Liver (tissue), 3 donors: ENCODE data around the gene FASTK.

ENCODE experiments used
- CTCF ChIP-seq: fragments of 150-350 bp; IDR thresholded peaks from 2 replicates; pipeline ENCODE4 v1.5.1; 2017; ENCODE audit warnings: improper control_type of control experiment, low read depth, low read length; ENCODE audit not compliant: missing input control
- EGR1 ChIP-seq, 2 donors: IDR thresholded peaks; 2 replicates each; pipeline ENCODE4 v1.6.1; 2016 to 2018; ENCODE audit warnings: antibody characterized with exemption in 2 of 2, low read depth in 2 of 2
- FOXA1 ChIP-seq: IDR thresholded peaks from 2 replicates; pipeline ENCODE4 v1.6.1; 2016; ENCODE audit warnings: antibody characterized with exemption
- FOXA2 ChIP-seq: IDR thresholded peaks from 2 replicates; pipeline ENCODE4 v1.6.1; 2016; ENCODE audit warnings: antibody characterized with exemption
- GABPA ChIP-seq, 2 donors: IDR thresholded peaks in 1 of 2; conservative IDR thresholded peaks in 1 of 2; 2 replicates each; pipeline ENCODE4 v1.6.1; 2016; ENCODE audit warnings: antibody characterized with exemption in 2 of 2, mild to moderate bottlenecking in 1 of 2, moderate library complexity in 1 of 2
- JUND ChIP-seq, 2 donors: IDR thresholded peaks; 2 replicates each; pipeline ENCODE4 v1.6.1; 2016; ENCODE audit warnings: antibody characterized with exemption in 2 of 2
- MAX ChIP-seq: IDR thresholded peaks from 2 replicates; pipeline ENCODE4 v1.6.1; 2016; ENCODE audit warnings: antibody characterized with exemption
- RAD21 ChIP-seq, 2 donors: IDR thresholded peaks; 2 replicates each; pipeline ENCODE4 v1.6.1; 2016; ENCODE audit warnings: antibody characterized with exemption in 2 of 2, mild to moderate bottlenecking in 2 of 2
- REST ChIP-seq: IDR thresholded peaks from 2 replicates; pipeline ENCODE4 v1.6.1; 2016; ENCODE audit warnings: antibody characterized with exemption, mild to moderate bottlenecking
- RXRA ChIP-seq, 2 donors: IDR thresholded peaks; 2 replicates each; pipeline ENCODE4 v1.6.1; 2017 to 2018; ENCODE audit warnings: antibody characterized with exemption in 2 of 2, mild to moderate bottlenecking in 1 of 2
- SP1 ChIP-seq: IDR thresholded peaks from 2 replicates; pipeline ENCODE4 v1.6.1; 2018; ENCODE audit warnings: antibody characterized with exemption, mild to moderate bottlenecking
- TAF1 ChIP-seq: conservative IDR thresholded peaks from 2 replicates; pipeline ENCODE4 v1.6.1; 2016; ENCODE audit warnings: antibody characterized with exemption, mild to moderate bottlenecking
- YY1 ChIP-seq: IDR thresholded peaks from 2 replicates; pipeline ENCODE4 v1.6.1; 2016; ENCODE audit warnings: antibody characterized with exemption, mild to moderate bottlenecking
- ZBTB33 ChIP-seq: IDR thresholded peaks from 2 replicates; pipeline ENCODE4 v1.6.1; 2016; ENCODE audit warnings: antibody characterized with exemption
- donor health status: healthy.
- donor health status: healthy.

GRCh38 chr7:151053751-151054150, 26.9 kb downstream of the FASTK start:
- TF ChIP-seq CTCF: no peak
- TF ChIP-seq JUND (IDR thresholded peaks at IDR 0.05): no peak
- TF ChIP-seq EGR1 (IDR thresholded peaks at IDR 0.05; ENCODE audit: low read depth in 2 of 2): no peak
- TF ChIP-seq RAD21 (IDR thresholded peaks at IDR 0.05): no peak
- no peak for TF ChIP-seq TAF1
- no peak for TF ChIP-seq FOXA2
- TF ChIP-seq REST: no peak
- TF ChIP-seq GABPA (IDR thresholded peaks at IDR 0.05 in 1 of 2, conservative IDR thresholded peaks at IDR 0.05 in 1 of 2): no peak
- TF ChIP-seq FOXA1: no peak
- no peak for TF ChIP-seq ZBTB33
- TF ChIP-seq YY1: no peak
- TF ChIP-seq SP1: no peak
- TF ChIP-seq MAX: no peak
- TF ChIP-seq RXRA (IDR thresholded peaks at IDR 0.05): no peak
